ENCODE data around the gene KLF13. TPM values are rescaled to one million over a fixed set of nuclear protein-coding genes. Genes with fewer than 3 reads are reported as not detected.
A peak's percentile ranks its signal among the peaks of the same experiment; 100 is the strongest.

Gene KLF13
- total and polyA plus RNA-seq, 2 donors (not counting 1 experiment from before 2014, with no cell fraction given): 65.5 to 140 TPM

DNA sequence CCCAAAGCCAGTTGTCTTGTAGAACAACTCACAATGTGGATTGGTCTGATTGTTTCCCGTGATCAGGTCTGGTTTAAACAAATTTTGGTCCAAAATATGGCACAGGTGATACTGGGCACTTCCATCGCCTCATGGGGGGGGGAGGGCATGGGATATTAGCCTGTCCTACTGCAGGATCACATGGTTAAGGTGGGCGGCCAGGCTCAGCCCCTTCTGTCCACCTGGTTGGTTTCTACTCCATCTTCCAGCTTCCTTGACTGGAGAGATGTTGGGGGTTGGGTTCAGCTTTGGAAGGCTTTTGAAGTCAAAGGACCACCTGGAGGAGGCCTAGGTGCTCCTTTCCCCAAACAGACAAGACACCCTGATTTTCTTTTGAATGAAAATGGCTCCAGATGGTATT, 7.2 kb downstream of the KLF13 start:
- TF ChIP-seq, protein P1, sequence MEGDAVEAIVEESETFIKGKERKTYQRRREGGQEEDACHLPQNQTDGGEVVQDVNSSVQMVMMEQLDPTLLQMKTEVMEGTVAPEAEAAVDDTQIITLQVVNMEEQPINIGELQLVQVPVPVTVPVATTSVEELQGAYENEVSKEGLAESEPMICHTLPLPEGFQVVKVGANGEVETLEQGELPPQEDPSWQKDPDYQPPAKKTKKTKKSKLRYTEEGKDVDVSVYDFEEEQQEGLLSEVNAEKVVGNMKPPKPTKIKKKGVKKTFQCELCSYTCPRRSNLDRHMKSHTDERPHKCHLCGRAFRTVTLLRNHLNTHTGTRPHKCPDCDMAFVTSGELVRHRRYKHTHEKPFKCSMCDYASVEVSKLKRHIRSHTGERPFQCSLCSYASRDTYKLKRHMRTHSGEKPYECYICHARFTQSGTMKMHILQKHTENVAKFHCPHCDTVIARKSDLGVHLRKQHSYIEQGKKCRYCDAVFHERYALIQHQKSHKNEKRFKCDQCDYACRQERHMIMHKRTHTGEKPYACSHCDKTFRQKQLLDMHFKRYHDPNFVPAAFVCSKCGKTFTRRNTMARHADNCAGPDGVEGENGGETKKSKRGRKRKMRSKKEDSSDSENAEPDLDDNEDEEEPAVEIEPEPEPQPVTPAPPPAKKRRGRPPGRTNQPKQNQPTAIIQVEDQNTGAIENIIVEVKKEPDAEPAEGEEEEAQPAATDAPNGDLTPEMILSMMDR (IDR thresholded peaks at IDR 0.05): no peak
- no peak for TF ChIP-seq EZH2 (IDR thresholded peaks at IDR 0.05; ENCODE audit: borderline replicate concordance, insufficient read depth, low read depth, low read length, poor library complexity, severe bottlenecking)
- peak overlapping the region; percentile 22 for H3K4me2 ChIP-seq (replicated peaks; ENCODE audit: low read depth, low read length, poor library complexity, severe bottlenecking)
- POLR2A ChIA-PET: interaction anchor here (0.5 to 0.7 kb wide), 2 partner anchors 23 to 61 kb away, joined by 3 to 5 read pairs; no protein-coding TSS in a partner anchor
- Mint-ChIP-seq H3K4me3 (no peak overlapping the region), H3K4me1 (peaks cover 94% of the 10 kb centered on the region), H3K27me3 (no peaks in the 10 kb centered on the region), H3K27ac (no peak overlapping the region), H3K9me3 (ENCODE audit: insufficient read depth) (no peaks in the 10 kb centered on the region)
- H3K27ac ChIP-seq (ENCODE audit: low read length in 2 of 2): peak overlapping the region in 1 of 2 donors; percentile 20
- CTCF ChIA-PET: interaction anchor here (1.1 kb wide), 1 partner anchor 119 kb away, joined by 4 read pairs; no protein-coding TSS in a partner anchor
- H4K20me1 ChIP-seq (ENCODE audit: control insufficient read depth, insufficient read depth, low read length, poor library complexity, severe bottlenecking): peaks cover 100% of the 10 kb centered on the region
- H3K4me1 ChIP-seq (ENCODE audit: control insufficient read depth in 2 of 2, insufficient read depth in 2 of 2, low read length in 2 of 2): peaks cover 93 to 97% of the 10 kb centered on the region in 2 donors
- no peak for ATAC-seq (ENCODE audit: low read depth)
- intact Hi-C loops (cut with micrococcal nuclease): no loop called here
- no peak overlapping the region for H2AFZ ChIP-seq (ENCODE audit: insufficient read depth, low read depth, low read length, poor library complexity, severe bottlenecking)
- peaks cover 100% of the 10 kb centered on the region for H3K79me2 ChIP-seq (ENCODE audit: control insufficient read depth, insufficient read depth, low read length)
- no peak for DNase-seq
- H3K9me3 ChIP-seq (ENCODE audit: control extremely low read depth in 1 of 3, control insufficient read depth in 2 of 3, insufficient read depth in 1 of 3, low read length in 2 of 3): no peaks in the 10 kb centered on the region
- no peak overlapping the region for H3K9ac ChIP-seq (ENCODE audit: low read length)
- peaks cover 7 to 28% of the 10 kb centered on the region in 2 experiments for H3K36me3 ChIP-seq (replicated peaks in 1 of 2; ENCODE audit: control extremely low read depth in 1 of 2, control insufficient read depth in 1 of 2, extremely low read depth in 1 of 2, insufficient read depth in 2 of 2, low read length in 1 of 2)
- H3K4me3 ChIP-seq (ENCODE audit: control extremely low read depth in 1 of 5, extremely low read depth in 1 of 5, insufficient read depth in 1 of 5, low read depth in 2 of 5, low read length in 4 of 5): no peak overlapping the region
- 97% methylated on average over 2 of the region's 3 CpGs for WGBS (ENCODE audit: insufficient coverage)
- H3K27me3 ChIP-seq (replicated peaks in 1 of 4; ENCODE audit: control extremely low read depth in 1 of 4, control insufficient read depth in 3 of 4, insufficient read depth in 4 of 4, low read length in 3 of 4): no peaks in the 10 kb centered on the region

DNA sequence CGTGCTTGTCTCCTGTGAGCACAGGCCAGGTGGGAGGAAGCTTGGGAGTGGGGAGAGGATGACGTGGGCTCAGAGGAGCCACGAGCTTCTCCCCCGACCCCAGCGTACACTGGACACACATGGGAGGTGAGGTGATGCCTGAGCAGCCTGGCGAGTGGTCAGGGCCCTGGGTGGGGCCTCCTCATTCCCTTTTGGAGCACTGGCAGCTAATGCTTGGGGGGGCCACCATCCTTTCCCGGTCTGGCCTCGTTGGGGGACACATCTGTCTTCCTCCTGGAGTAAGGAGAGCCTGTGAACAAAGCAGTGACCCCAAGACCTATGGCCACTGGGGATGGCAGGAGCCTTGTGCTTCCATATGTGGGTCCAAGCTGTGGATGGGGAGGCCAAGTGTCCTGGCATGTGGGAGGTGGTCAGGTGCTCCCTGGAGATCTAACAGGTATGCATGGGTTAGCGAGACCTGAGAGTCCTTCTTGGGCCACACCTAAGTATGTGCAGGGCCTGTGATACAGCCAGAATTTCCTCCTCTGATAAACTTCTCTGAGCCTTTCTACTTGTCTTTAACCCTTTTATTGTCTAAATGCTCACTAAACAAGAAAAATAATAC, 9.5 kb downstream of the KLF13 start:
- TF ChIP-seq, protein P1 (IDR thresholded peaks at IDR 0.05): no peak
- no peak for TF ChIP-seq EZH2 (IDR thresholded peaks at IDR 0.05; ENCODE audit: borderline replicate concordance, insufficient read depth, low read depth, low read length, poor library complexity, severe bottlenecking)
- Histone ChIP-seq H3K9ac (ENCODE audit: low read length) (no peak overlapping the region), H3K4me3 (ENCODE audit: control extremely low read depth in 1 of 5, extremely low read depth in 1 of 5, insufficient read depth in 1 of 5, low read depth in 2 of 5, low read length in 4 of 5) (peak overlapping the region in 1 of 5 experiments; percentile 5), H3K27me3 (replicated peaks in 1 of 4; ENCODE audit: control extremely low read depth in 1 of 4, control insufficient read depth in 3 of 4, insufficient read depth in 4 of 4, low read length in 3 of 4) (no peaks in the 10 kb centered on the region), H2AFZ (ENCODE audit: insufficient read depth, low read depth, low read length, poor library complexity, severe bottlenecking) (no peak overlapping the region), H3K27ac (ENCODE audit: low read length in 2 of 2) (peak overlapping the region in 1 of 2 donors; percentile 13), H3K4me2 (replicated peaks; ENCODE audit: low read depth, low read length, poor library complexity, severe bottlenecking) (peak overlapping the region; percentile 89), H3K79me2 (ENCODE audit: control insufficient read depth, insufficient read depth, low read length) (peaks cover 100% of the 10 kb centered on the region), H3K9me3 (ENCODE audit: control extremely low read depth in 1 of 3, control insufficient read depth in 2 of 3, insufficient read depth in 1 of 3, low read length in 2 of 3) (no peaks in the 10 kb centered on the region), H4K20me1 (ENCODE audit: control insufficient read depth, insufficient read depth, low read length, poor library complexity, severe bottlenecking) (peaks cover 100% of the 10 kb centered on the region), H3K36me3 (replicated peaks in 1 of 2; ENCODE audit: control extremely low read depth in 1 of 2, control insufficient read depth in 1 of 2, extremely low read depth in 1 of 2, insufficient read depth in 2 of 2, low read length in 1 of 2) (peaks cover 5 to 25% of the 10 kb centered on the region in 2 experiments), H3K4me1 (ENCODE audit: control insufficient read depth in 2 of 2, insufficient read depth in 2 of 2, low read length in 2 of 2) (peaks cover 94 to 97% of the 10 kb centered on the region in 2 donors)
- CTCF ChIA-PET: interaction anchor here (0.8 to 1.7 kb wide), 4 partner anchors 10 to 108 kb away, joined by 3 to 4 read pairs (median 3); no protein-coding TSS in a partner anchor
- Mint-ChIP-seq H3K27me3 (no peaks in the 10 kb centered on the region), H3K4me3 (peak overlapping the region; percentile 57), H3K27ac (peak overlapping the region; percentile 63), H3K9me3 (ENCODE audit: insufficient read depth) (no peaks in the 10 kb centered on the region), H3K4me1 (peaks cover 94% of the 10 kb centered on the region)
- ATAC-seq (ENCODE audit: low read depth): no peak
- POLR2A ChIA-PET: interaction anchor here (1.1 kb wide), 1 partner anchor 10 kb away, joined by 4 read pairs; no protein-coding TSS in a partner anchor
- DNase-seq: no peak
- intact Hi-C loops (cut with micrococcal nuclease): no loop called here
- WGBS (ENCODE audit: insufficient coverage): 85% methylated on average over 6 of the region's 9 CpGs

All from B cell (primary cell).